ENCODE results near the gene PGK1.
"Not testable (repeated sequence)": the region's sequence is repeated elsewhere in the genome, so short reads cannot be mapped to it uniquely, and the experiment has no call there.

Gene PGK1

DNA sequence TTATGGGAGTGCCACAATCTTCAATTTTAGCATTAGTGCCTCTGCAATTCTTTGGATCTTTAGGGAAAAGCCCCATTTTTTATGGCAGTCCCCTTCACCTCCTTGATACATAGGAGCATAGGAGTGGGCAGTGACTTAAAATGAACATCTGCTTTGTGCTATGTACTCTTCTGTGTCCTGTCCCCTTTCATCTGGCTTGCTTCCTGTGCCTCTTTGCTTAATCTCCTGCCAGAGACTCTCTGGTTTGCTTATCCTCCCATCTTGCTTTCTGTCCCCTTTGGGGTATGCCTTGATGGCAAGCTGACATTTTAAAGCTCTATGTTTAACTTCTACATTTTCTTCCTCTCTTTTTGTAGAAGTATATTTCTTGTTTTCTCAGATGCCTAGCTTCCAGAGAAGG is 12.3 kb downstream of the PGK1 start:
- DNase-seq (ENCODE audit: low read depth): no peak

GRCh38 chrX:78116766-78117165 is 12.7 kb downstream of the PGK1 start:
- DNase-seq (ENCODE audit: low read depth): no peak

DNA sequence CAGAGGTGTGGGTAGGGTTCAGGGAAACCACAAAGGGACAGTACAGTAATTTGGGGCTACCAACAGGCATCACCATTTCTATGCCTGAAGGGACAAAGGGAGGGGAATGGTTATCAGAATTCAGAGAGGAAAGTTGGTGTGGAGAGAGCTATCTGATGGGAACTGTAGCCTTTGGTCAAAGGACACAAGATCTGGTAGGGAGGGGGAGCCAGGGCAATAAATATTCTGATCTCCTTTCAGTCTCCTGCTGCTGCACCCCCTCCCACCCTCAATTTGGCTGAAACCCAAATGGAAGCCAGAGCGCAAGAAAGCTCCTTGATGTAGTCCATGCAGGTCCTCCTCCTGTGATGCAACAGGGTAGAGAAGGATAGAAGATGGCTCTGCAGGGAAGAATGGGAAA is 14.6 kb downstream of the PGK1 start:
- no peak for DNase-seq (ENCODE audit: low read depth)

DNA sequence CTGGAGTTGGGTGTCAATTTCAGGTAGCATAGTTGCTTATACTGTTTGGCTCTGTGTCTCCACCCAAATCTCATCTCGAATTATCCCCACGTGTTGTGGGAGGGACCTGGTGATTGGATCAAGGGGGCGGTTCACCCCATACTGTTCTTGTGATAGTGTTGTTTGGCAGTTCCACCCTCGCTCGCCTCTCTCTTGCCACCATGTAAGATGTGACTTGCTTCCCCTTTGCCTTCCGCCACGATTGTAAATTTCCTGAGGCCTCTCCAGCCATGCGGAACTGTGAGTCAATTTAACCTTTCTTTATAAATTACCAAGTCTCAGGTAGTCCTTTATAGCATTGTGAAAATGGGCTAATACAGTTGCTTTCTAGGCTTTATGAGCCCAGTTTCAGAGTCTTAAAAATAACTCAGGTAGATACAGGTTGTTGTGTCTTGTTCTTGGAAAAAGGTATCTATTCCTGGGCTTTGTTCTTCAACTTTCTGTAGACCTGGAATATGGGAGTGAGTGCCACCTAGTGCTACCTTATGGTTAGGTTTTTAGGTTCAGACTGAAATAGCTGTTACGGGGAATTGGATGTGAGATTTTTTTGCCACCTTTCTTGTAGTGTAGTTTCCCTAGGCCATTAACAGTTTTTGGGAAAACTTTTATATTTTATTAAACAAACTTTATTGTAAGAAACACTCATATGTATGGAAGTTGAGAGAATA is 15.6 kb downstream of the PGK1 start:
- DNase-seq (ENCODE audit: low read depth): no peak

GRCh38 chrX:78123190-78123589 is 19.1 kb downstream of the PGK1 start:
- no peak for DNase-seq (ENCODE audit: low read depth)

GRCh38 chrX:78124307-78124706 is 20.3 kb downstream of the PGK1 start:
- peak; percentile 12 for DNase-seq (ENCODE audit: low read depth)

- DNase-seq (ENCODE audit: low read depth): no peak
Observed at GRCh38 chrX:78125148-78125547, 21.1 kb downstream of the PGK1 start.

- DNase-seq (ENCODE audit: low read depth): not testable (repeated sequence)
Observed at GRCh38 chrX:78125781-78126180, 21.7 kb downstream of the PGK1 start.

GRCh38 chrX:78129714-78130113 is 25.7 kb downstream of the PGK1 start:
- no peak for DNase-seq (ENCODE audit: low read depth)

GRCh38 chrX:78130396-78130795 is 26.3 kb downstream of the PGK1 start:
- DNase-seq (ENCODE audit: low read depth): no peak

- no peak for DNase-seq (ENCODE audit: low read depth)
Observed at GRCh38 chrX:78131117-78131516, 27.1 kb downstream of the PGK1 start.

- DNase-seq (ENCODE audit: low read depth): no peak
Observed at GRCh38 chrX:78133238-78133960, 29.4 kb downstream of the PGK1 start.

GRCh38 chrX:78139160-78140123 is 35.4 kb downstream of the PGK1 start, which contains the start of gene TAF9B:
Gene TAF9B, minus strand, starts transcription at chrX:78139650. Its CDS starts 39 bp downstream, at chrX:78139611.
- DNase-seq (ENCODE audit: low read depth): peak; percentile 82

GRCh38 chrX:78140206-78140605 is 36.2 kb downstream of the PGK1 start:
- DNase-seq (ENCODE audit: low read depth): no peak

GRCh38 chrX:78147002-78147540 is 43.0 kb downstream of the PGK1 start:
- DNase-seq (ENCODE audit: low read depth): not testable (repeated sequence)

DNA sequence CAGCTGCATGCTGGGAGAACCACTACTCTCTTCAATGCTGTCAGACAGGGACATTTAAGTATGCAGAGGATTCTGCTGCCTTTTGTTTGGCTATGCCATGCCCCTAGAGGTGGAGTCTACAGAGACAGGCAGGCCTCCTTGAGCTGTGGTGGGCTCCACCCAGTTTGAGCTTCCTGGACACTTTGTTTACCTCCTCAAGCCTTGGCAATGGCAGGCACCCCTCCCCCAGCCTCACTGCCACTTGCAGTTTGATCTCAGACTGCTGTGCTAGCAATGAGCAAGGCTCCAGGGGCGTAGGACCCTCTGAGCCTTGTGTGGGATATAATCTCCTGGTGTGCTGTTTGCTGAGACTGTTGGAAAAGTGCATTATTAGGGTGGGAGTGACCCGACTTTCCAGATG is 53.3 kb downstream of the PGK1 start:
- not testable (repeated sequence) for DNase-seq (ENCODE audit: low read depth)

GRCh38 chrX:78157846-78158245 is 53.8 kb downstream of the PGK1 start:
- DNase-seq (ENCODE audit: low read depth): not testable (repeated sequence)

GRCh38 chrX:78160711-78161110 is 56.7 kb downstream of the PGK1 start:
- DNase-seq (ENCODE audit: low read depth): not testable (repeated sequence)

GRCh38 chrX:78163175-78163574 is 59.1 kb downstream of the PGK1 start:
- not testable (repeated sequence) for DNase-seq (ENCODE audit: low read depth)

- DNase-seq (ENCODE audit: low read depth): no peak
Observed at GRCh38 chrX:78165425-78165824, 61.4 kb downstream of the PGK1 start.

DNA sequence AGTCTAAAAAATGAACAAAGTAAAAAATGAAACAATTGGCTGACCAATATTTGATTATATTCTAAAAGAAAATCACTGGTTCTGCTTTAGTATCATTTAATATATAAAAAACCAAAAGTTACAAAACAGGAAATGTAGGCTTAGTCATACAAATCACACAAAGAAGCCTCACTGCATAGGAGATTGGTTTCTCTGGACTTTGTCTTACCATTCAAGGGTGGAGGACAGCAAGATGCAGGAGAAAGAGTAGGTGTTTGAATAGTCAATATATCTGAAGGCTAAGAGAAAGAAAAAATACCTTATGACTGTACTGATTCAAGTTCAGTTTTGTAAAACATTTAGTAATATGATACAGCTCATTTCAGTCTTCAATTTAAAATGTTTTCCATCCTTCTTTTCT is 64.0 kb downstream of the PGK1 start:
- no peak for DNase-seq (ENCODE audit: low read depth)
